ENCODE data around the gene NPTXR.
"Not testable (repeated sequence)": the region's sequence is repeated elsewhere in the genome, so short reads cannot be mapped to it uniquely, and the experiment has no call there.

Gene NPTXR

GRCh38 chr22:38860283-38861169 is 16.7 kb upstream of the NPTXR start:
- TF ChIP-seq CTCF (IDR thresholded peaks at IDR 0.05; ENCODE audit: insufficient read depth, missing control alignments): no peak
- DNase-seq (ENCODE audit: insufficient read length, low spot score): no peak
- no peak for FAIRE-seq

GRCh38 chr22:38859581-38860282 is 15.9 kb upstream of the NPTXR start:
- DNase-seq (ENCODE audit: insufficient read length, low spot score): no peak
- FAIRE-seq: no peak
- no peak for TF ChIP-seq CTCF (IDR thresholded peaks at IDR 0.05; ENCODE audit: insufficient read depth, missing control alignments)

GRCh38 chr22:38858492-38858891 is 14.7 kb upstream of the NPTXR start:
- FAIRE-seq: no peak

GRCh38 chr22:38854476-38854875 is 10.6 kb upstream of the NPTXR start:
- DNase-seq (ENCODE audit: insufficient read length, low spot score); FAIRE-seq: not testable (repeated sequence)

More at GRCh38 chr22:38858492-38858891, 14.7 kb upstream of the NPTXR start:
- no peak for TF ChIP-seq CTCF (IDR thresholded peaks at IDR 0.05; ENCODE audit: insufficient read depth, missing control alignments)
- DNase-seq (ENCODE audit: insufficient read length, low spot score): no peak

GRCh38 chr22:38853883-38854282 is 10.1 kb upstream of the NPTXR start:
- DNase-seq (ENCODE audit: insufficient read length, low spot score); FAIRE-seq: not testable (repeated sequence)

GRCh38 chr22:38853196-38853651 is 9.4 kb upstream of the NPTXR start:
- FAIRE-seq: no peak
- no peak for TF ChIP-seq CTCF (IDR thresholded peaks at IDR 0.05; ENCODE audit: insufficient read depth, missing control alignments)
- no peak for DNase-seq (ENCODE audit: insufficient read length, low spot score)

GRCh38 chr22:38852522-38852921 is 8.7 kb upstream of the NPTXR start:
- DNase-seq (ENCODE audit: insufficient read length, low spot score) (no peak), FAIRE-seq (no peak)
- no peak for TF ChIP-seq CTCF (IDR thresholded peaks at IDR 0.05; ENCODE audit: insufficient read depth, missing control alignments)
